SH-SY5Y (cell line): Measurements from ENCODE around the gene TCF12.
A peak's percentile ranks its signal among the peaks of the same experiment; 100 is the strongest.

Source experiments
- GATA2 ChIP-seq: IDR thresholded peaks from 2 replicates; pipeline ENCODE4 v1.6.1; 2011; ENCODE audit warnings: mild to moderate bottlenecking, low read depth, low read length
- GATA3 ChIP-seq: IDR thresholded peaks from 2 replicates; pipeline ENCODE4 v1.6.1; 2011; ENCODE audit warnings: low read depth, mild to moderate bottlenecking, low read length, moderate library complexity

Gene TCF12

GRCh38 chr15:56950979-56951378 lies 32.5 kb downstream of the TCF12 start:
- TF ChIP-seq GATA2 (no peak), GATA3 (no peak)

GRCh38 chr15:56953790-56954189 lies 35.3 kb downstream of the TCF12 start:
- TF ChIP-seq GATA3 (no peak), GATA2 (no peak)

GRCh38 chr15:56956538-56956937 lies 38.1 kb downstream of the TCF12 start:
- TF ChIP-seq GATA3: no peak
- no peak for TF ChIP-seq GATA2

- TF ChIP-seq GATA3 (no peak), GATA2 (no peak)
Observed at GRCh38 chr15:56957812-56958406, 39.5 kb downstream of the TCF12 start.

GRCh38 chr15:56959318-56959648 lies 40.8 kb downstream of the TCF12 start:
- no peak for TF ChIP-seq GATA2
- TF ChIP-seq GATA3: no peak

- no peak for TF ChIP-seq GATA2
- no peak for TF ChIP-seq GATA3
Observed at GRCh38 chr15:56960116-56960515, 41.7 kb downstream of the TCF12 start.

- TF ChIP-seq GATA2: no peak
- TF ChIP-seq GATA3: no peak
Observed at GRCh38 chr15:56963126-56963525, 44.7 kb downstream of the TCF12 start.

- TF ChIP-seq GATA3 (no peak), GATA2 (no peak)
Observed at GRCh38 chr15:56963710-56964109, 45.3 kb downstream of the TCF12 start.

GRCh38 chr15:56964182-56964581 lies 45.7 kb downstream of the TCF12 start:
- TF ChIP-seq GATA3: peak; percentile 74
- TF ChIP-seq GATA2: peak; percentile 65

- no peak for TF ChIP-seq GATA2
- no peak for TF ChIP-seq GATA3
Observed at GRCh38 chr15:56965231-56966013, 47.0 kb downstream of the TCF12 start.

- TF ChIP-seq GATA2 (no peak), GATA3 (no peak)
Observed at GRCh38 chr15:56967336-56967735, 48.9 kb downstream of the TCF12 start.

- no peak for TF ChIP-seq GATA3
- no peak for TF ChIP-seq GATA2
Observed at GRCh38 chr15:56968256-56968655, 49.8 kb downstream of the TCF12 start.

- TF ChIP-seq GATA3 (no peak), GATA2 (no peak)
Observed at GRCh38 chr15:56968821-56969220, 50.4 kb downstream of the TCF12 start.

GRCh38 chr15:56969265-56969895 lies 50.9 kb downstream of the TCF12 start:
- TF ChIP-seq GATA2: no peak
- no peak for TF ChIP-seq GATA3

GRCh38 chr15:56971571-56971970 lies 53.1 kb downstream of the TCF12 start:
- TF ChIP-seq GATA3 (no peak), GATA2 (no peak)

GRCh38 chr15:56972016-56972415 lies 53.6 kb downstream of the TCF12 start:
- no peak for TF ChIP-seq GATA3
- TF ChIP-seq GATA2: no peak

- TF ChIP-seq GATA2 (no peak), GATA3 (no peak)
Observed at GRCh38 chr15:56972426-56972825, 54.0 kb downstream of the TCF12 start.
